ENCODE data around the gene TMEM52.

DNA sequence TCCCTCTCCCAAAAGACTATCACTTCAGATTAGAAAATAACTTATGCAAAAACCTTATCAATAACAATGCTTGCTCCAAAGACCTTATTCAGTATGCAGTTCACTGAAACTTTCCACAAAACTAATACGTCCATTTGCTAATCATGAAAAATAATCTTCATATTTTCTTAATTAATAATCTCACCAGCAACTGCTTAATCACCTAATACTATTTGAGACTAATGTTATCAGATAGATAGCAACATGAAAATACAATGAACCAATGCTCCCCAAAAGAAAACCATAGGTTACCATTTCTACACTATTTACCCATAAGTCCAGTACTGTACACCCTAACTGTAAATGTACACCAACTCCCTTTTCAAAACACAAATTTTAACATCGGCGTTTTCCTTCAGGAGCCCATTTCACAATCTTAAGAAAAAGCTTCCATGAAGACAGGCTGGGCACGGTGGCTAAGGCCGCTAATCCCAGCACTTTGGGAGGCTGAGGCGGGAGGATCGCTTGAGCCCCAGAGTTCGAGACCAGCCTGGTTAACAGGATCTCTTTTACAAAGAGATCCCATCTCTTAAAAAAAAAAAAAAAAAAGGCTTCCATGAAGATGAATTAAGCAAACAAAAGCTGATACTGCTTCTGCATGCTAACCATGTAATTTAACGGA lies 29.9 kb downstream of the TMEM52 start:
- TF ChIP-seq, protein P1, sequence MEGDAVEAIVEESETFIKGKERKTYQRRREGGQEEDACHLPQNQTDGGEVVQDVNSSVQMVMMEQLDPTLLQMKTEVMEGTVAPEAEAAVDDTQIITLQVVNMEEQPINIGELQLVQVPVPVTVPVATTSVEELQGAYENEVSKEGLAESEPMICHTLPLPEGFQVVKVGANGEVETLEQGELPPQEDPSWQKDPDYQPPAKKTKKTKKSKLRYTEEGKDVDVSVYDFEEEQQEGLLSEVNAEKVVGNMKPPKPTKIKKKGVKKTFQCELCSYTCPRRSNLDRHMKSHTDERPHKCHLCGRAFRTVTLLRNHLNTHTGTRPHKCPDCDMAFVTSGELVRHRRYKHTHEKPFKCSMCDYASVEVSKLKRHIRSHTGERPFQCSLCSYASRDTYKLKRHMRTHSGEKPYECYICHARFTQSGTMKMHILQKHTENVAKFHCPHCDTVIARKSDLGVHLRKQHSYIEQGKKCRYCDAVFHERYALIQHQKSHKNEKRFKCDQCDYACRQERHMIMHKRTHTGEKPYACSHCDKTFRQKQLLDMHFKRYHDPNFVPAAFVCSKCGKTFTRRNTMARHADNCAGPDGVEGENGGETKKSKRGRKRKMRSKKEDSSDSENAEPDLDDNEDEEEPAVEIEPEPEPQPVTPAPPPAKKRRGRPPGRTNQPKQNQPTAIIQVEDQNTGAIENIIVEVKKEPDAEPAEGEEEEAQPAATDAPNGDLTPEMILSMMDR (IDR thresholded peaks at IDR 0.05; ENCODE audit: poor library complexity), result no peak
- TF ChIP-seq EZH2 (IDR thresholded peaks at IDR 0.05; ENCODE audit: borderline replicate concordance) (no peak), EZH2phosphoT487 (IDR thresholded peaks at IDR 0.05; ENCODE audit: low read depth, severe bottlenecking, unreplicated experiment) (no peak)

Data from hepatocyte (in vitro differentiated cells).